ENCODE data around the gene DNAAF3.
"Not testable (repeated sequence)": the region's sequence is repeated elsewhere in the genome, so short reads cannot be mapped to it uniquely, and the experiment has no call there.

Gene DNAAF3

DNA sequence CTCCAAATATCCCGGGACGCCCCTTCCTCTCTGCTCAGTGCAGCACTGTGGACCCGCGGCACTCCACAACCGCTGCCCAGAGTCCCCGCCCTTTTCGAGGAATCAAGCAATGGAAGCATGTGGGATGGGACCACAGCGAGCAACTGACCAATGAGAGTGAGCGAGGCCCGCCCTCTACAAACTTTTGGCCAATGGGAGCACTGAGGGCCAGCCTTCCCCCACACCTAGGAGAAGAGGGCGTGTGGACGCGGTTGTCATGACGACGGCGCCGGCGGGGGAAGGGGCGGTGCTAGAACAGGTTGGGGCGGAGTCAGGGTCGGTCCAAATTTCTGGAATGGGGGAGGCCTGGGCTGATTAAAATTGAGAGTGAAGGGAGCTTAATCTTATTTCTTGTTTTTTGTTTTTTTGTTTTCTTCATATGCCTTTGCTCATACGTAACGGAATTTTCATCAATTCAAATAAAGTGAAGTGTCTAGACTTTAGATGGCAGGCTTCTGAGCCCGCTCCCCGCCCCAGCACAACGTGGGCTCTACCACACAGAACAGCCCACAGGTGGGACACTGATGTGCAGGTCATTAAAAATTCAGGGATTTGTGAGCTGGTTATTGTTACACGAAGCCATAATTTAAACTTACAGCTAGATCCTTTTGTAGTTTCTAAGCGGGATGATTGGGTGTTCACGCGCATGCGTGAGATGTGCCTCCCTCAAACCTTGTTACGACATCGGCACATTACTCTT lies at the start of gene DNAAF3:
TSS of gene DNAAF3 (minus strand) at position 84 of the 739 bp plus-strand sequence. CDS start 200 bp downstream, outside the sequence.
- peak; percentile 56 for DNase-seq

DNA sequence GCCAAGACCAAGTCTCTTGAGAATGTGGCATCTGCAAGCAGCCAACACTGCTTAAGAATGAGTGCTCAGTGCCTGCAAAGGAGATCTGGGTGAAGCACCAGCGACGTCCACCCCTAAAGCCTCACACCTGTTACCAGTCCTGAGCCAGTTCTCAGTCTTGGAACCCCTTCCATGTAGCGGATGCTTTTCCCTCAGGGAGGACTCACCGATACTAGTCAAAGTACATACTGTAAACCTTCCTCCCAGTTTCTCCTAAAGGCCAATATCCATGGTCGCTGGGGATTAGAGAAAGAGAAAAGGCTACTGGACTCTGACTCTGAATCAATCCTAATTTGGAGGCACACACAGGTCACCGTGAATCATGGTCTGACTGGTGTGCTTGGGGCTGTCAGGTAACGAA lies 47.1 kb upstream of the DNAAF3 start:
- DNase-seq: no peak

DNA sequence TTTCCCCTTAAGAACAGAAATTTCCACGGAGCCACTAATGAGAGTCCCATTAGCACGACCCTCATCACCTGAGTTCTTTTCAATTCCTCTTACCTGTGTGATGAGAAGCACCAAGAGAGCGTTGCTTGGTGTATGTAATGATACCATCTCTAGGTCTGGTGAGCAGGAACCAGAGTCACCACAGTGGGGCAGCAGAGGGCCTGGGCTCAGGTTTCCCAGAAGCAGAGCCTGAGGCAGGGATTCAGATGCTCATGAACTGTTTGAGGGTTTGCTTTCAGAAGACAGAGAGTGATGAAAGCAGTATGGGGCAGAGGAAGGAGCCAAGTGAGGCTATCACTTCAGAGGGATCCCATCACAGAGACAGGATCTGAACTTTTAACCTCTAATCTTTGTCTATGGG lies 46.0 kb upstream of the DNAAF3 start:
- no peak for DNase-seq

DNA sequence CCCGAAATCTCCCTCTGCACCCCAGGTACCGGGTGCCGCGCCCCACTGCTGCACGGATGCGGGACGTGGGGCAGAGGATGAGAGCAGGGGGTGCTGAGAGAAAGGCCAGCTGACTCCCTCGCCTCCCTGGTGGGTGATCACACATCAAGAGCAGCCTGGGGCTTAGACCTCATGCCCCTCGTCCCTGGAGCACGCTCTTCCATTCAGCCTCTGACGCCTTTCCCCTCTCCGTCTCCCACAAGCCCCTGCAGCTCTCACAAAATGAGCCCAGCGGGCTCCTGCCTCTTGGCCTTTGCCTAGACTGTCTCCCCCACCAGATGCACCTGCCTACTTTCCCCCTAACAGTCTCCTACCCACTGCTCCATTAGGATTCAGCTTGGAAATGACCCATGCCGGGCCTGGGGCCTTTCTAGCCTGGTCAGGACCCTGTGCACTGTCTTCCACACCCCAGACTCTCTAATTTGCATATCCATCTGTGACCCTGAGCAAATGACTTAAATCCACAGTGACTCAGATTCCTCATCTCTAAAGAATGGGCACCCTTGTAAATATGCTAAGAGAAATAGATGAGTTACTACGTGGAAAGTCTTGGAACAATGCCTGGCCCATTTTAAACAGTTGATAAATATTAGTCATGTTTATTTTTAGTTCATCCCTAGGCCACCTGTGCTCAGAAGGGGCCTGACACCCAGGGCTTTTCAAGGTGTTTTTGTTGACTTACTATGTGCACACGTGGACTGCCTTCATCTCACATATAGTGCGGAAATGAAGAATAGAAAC lies 43.5 kb upstream of the DNAAF3 start:
- no peak for DNase-seq

DNA sequence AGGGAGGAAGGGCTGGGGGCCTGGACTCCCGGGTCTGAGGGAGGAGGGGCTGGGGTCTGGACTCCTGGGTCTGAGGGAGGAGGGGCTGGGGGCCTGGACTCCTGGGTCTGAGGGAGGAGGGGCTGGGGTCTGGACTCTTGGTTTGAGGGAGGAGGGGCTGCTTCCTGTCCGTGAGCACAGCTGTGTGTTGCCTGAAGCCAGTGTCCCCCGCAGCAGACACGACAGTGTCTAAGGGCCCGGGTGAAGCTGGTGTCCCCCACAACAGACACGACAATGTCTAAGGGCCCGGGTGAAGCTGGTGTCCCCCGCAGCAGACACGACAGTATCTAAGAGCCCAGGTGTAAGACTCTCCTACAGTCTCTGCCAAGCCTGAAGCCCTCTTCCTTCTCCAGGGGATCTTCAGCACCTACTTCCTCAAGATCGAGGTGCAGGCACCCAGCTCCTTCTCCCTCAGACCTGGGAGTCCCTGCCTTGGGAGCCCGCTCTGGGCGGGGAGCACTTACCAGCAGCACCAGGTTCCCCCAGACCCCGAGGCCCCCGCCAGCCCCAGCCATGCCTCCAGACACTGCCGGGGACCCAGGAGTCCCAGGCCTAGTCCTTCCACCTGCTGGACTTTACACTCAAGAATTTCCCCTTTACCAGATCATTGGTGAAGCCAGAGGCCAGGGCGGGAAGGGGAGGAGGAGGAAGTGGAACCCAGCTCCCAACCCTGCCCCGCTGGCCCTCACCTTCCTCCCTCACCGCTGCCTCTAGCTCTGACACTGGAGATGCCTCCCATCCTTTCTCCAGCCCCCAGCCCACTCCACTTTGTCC lies 42.7 kb upstream of the DNAAF3 start, which contains the start of gene PTPRH:
TSS of gene PTPRH (minus strand) at position 622 of the 813 bp plus-strand sequence. CDS start at position 554, 68 bp downstream.
- no peak for DNase-seq

DNA sequence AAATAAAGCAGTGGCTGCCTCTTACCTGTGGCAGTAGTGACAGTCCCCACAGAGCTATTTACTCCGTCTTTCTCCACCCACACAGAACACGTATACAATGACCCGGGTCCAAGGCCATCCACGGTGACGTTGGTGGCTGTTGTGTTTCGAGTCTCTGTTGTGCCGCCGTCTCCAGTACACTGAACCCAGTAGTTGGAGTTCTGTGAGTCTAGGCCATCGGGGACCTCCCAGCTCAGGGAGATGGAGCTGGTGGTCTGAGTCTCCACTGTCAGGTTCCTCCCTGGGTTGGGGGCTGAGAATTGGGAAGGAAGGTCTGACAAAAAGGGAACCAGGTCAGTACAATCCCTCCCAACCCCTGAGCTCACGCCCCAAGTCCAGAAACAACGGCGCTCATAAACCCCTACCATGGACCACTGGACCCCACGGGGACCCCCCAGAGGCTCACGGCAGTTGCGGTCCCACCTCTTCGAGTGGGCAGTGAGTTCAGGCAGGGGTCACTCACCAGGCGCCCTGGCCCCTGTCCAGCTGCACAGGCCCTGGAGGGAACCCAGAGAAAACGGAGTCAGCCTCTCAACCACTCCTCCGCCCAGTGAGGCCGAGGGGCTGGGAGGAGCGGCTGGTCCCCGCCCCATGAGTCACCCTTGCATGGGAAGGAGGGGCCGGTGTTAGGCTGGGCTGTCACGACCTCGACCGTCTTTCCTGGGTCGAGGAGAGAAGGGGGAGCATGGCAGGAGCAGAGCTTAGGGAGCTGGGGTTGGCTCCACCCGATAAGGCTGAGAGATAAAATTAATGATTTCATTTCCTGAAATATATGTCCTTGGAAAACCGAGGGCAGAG lies 40.5 kb upstream of the DNAAF3 start:
- DNase-seq: no peak

DNA sequence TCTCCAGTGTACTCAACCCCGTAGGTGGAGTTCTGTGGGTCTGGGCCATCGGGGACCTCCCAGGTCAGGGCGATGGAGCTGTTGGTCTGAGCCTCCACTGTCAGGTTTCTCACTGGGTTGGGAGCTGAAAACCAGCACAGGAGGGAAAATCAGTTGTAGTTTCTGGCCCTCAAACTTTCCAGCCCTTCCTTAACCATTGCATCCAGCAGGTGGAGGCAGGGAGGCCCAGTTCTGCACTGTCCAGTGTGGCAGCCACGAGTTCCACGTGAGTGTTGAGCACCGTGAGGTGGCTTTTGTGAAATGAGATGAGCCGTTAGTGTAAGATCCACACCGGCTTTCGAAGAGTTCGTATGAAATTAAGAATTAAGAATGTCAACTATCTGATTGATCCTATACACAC lies 35.8 kb upstream of the DNAAF3 start:
- not testable (repeated sequence) for DNase-seq

DNA sequence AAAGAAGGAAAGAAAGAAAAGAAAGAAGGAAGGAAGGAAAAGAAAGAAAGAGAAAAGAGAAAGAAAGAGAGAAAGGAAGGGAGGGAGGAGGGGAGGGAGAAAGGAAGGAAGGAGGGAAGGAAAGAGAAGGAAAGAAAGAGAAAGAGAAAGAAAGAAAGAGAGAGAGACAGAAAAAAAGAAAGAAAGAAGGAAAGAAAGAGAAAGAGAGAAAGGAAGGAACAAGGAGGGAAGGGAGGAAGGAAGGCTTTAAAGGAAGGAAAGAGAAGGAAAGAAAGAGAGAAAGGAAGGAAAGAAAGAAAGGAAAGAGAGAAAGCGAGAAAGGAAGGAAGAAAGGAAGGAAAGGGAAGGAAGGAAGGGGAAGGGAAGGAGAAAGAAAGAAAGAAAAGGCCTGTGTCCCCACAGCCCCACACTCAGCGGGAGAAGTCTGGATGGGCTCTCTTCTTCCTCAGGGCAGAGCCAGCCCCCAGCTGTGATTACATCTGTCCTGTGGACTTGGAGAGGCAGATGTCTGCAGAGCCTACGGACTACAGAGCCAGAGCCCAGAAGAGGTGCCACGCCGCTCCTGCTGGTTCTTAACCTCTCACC lies 33.3 kb upstream of the DNAAF3 start:
- DNase-seq: no peak

DNA sequence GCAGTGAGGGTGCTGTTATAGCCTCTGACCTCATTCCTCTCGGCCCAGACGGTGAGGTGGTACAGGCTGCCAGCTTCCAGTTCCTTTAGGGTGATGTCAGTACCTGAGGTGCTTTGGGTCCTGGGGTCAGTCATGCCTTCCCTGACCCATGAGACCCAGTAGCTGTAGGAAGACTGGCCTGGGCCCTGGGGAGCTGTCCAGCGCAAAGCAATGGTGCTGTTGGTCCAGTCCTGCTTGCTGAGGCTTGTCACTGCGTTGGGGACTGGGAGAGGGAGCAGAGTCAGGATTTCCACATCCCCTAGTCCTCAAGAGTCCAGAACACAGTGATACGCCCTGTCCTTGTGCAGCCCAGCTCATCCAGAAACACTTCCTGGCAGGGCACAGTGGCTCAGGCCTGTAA lies 32.2 kb upstream of the DNAAF3 start:
- DNase-seq: no peak

DNA sequence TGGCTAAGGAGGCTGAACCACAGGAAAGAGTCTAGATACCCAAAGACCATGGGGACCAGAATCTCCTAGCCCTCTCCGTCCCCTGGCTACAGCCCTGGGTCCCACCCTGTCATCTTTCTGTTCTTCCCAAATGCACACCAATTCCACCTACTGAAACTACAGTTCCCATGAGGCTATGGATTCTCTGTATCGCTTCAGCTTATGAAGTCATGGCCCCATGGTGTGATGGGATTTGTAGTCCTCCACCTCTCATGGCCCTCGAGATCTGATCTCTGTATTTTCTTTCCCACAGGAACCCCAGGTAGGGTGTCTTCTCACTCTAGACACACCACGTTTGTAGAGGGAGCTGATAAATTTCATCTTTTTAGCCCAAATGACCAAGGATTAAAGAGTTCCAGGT lies 31.1 kb upstream of the DNAAF3 start:
- no peak for DNase-seq

DNA sequence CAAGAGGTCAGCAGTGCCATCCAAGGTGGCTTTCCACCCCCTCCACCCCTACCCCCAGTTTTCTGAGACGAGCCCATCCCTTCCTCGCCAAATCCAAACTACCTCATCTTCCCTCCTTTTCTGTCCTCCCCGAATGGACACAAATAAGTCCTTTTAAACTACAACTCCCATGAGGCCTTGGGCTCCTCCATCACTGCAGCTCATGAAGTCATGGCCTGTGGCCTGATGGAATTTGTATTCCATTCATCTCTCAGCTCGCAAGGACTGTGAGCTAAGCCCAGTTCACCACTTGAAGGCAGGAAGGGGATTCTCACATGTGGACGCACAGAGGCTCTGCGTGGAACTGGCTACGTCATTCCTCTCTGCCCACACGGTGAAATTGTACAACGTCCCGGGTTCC lies 30.4 kb upstream of the DNAAF3 start:
- no peak for DNase-seq

DNA sequence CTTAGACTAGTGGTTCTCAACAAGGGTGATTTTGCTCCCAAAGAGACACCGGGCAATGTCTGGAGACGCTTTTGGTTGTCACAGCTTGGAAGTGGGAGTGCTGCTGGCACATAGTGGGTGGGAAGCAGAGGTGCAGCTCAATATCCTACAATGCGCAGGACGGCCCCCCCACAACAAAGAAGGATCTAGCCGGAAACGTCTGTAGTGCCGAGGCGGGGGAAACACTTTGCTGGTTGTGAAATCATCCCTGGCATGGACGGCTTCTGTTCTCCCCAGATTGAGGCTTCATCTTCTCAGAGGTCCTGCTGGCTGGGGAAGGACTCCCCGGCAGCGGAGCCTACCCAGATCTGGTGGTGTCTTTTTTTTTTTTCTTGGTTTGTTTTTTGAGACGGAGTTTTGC lies 27.1 kb upstream of the DNAAF3 start:
- no peak for DNase-seq

DNA sequence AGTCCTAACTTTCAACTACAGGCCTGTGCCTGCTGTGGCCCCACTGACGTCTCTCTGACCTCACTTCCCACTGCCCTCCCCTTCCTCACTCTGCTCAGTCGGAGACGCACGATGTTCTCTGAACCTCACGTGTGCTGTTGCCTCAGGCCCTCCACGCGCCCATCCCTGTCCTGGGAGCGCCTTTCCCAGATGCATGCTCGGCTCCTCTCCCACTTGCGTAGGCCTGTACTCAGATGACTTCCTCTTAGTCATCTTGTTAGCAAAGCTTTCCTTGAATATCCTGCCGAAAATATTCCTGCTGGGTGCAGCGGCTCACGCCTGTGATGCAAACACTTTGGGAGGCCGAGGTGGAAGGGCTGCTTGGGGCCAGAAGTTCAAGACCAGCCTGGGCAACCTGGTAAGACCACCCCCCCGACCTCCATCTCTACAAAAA lies 23.0 kb upstream of the DNAAF3 start:
- no peak for DNase-seq

DNA sequence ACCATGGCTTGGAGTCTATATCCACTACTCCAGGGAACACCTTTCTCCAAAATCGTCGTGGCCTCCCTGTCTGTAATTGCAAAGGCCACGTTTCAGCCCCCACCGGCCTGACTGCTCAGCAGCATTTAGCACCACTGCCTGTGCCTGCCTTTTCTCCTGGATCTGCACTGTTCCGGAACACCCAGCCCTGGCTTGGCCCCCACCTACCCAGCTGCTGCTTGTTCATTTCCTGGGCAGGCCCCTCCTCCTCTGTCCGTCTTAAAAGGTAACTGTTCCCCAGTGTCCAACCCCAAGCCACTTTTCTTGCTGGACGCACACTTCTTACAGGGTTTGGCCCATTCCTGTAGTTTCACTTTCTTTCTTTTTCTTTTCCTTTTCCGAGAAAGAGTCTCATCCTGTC lies 22.2 kb upstream of the DNAAF3 start:
- no peak for DNase-seq

DNA sequence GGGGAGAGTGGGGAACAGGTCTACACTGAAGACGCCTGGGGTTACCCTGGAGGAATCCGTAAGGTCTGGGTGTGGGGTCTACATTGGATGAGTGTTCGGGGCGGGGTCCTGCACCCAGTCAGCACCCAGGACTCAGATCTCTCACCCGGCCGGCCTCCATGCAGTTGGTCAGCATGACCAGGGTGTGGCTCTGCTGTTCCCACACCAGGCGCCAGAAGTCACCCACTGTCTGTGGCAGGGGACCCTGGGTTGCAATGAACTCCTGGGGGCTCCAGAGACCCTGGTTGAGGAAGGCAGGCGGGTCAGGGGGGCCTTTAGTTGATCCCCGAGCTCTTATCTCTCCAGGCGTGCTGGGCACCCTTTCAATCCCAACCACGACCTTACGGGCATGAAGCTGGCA lies 19.7 kb upstream of the DNAAF3 start:
- no peak for DNase-seq

DNA sequence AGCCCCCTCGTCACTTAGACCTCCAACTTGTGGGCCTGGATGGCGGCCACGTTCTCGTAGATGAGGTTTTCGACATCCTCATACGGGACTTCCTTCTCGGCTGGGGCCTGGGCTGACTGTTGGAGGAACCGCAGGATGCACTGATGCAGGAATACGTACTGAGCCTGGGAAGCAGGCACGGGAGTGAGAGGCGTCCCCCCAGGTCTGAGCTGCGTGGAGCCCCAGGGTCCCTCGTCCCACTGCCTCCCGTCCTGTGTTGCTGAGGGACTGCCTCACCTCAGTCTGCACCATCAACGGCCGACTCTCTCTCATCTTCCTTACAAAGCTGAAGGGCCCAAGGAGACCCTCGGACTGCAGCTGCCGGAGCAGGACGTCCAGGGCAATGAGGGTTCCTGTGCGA lies 15.3 kb upstream of the DNAAF3 start:
- no peak for DNase-seq

DNA sequence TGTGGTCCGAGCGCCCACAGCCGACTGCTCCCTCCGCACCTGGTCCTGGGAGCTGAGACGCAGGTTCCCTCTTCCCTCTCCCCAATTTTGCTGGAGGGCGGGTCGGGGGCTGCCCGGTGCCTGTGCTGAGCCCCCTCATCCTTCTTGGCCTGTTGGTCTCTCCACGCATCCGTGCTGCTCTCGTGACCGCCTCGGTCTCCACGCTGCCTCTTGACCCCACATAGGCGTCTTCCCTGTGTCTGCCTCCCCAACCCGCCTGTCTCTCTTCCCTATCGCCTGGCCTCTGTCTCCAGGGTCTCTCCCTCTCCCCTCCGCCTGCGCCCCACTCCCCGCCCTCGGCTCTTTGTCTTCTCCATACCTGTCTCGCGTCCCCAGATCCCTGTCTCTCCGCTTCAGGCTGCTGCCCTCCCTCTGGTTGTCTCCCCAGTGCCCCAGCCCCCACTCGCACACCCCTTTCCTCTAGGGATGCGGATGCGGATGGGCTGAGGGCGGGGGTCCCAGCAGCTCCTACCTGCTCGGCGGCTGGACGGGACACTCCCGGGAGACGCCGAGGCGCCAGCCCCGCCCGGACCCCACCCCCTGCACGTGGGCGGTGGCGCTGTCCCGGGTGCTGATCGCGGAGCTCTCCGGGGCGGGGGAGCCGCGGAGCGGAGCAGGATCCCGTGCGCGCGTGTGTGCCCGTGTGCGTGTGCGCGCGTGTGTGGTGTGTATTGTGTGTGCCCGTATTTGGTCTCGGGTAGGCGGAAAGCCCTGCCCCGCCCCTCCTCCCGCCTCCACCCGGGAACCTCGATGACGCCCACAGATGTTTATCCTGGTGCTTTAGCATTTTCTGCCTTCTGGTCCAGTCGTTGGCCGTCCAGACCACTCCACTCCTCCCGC lies 13.4 kb upstream of the DNAAF3 start, which contains the start of gene SYT5:
TSS of gene SYT5 (minus strand) at position 684 of the 879 bp plus-strand sequence. CDS start 1,248 bp downstream, outside the sequence.
- peak; percentile 35 for DNase-seq

DNA sequence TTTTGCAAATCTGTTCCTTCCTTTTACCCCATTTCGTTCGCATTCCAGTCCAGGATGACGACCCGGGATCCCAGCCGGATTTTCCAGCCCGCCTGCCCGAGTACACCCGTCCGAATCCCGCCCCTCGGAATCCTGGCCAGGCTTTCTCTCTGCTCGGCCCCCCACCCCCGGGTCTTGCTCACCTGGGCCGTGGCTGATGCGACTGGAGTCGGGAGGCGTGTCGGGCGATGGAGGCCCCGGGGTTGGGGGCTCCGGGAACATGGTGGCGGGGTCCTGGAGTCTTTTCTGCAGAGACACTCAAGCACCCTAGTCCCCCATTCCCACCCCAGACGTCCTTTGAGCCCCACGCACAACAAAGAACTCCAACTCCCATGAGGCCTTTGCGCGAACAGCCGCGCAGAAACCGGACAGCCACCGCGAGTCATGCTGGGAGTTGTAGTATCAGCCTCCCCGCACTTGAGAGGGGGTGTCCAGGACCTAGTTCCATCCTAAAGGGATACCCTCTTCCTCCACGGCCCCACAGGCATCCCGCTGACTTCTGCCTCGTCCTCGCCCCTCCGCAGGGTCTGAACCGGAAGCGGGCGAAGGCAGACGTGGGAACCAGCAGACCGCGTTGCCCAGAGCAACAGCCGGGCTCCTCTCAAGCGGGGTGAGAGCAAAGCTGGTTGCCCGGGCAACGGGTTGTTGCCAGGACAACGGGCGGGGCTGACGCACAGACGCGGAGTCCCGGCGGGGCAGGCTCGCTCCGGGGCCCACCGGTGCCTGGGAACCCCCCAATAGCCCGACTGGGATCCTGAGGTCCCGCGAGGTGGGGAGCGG lies 12.6 kb upstream of the DNAAF3 start:
- DNase-seq: peak; percentile 88

DNA sequence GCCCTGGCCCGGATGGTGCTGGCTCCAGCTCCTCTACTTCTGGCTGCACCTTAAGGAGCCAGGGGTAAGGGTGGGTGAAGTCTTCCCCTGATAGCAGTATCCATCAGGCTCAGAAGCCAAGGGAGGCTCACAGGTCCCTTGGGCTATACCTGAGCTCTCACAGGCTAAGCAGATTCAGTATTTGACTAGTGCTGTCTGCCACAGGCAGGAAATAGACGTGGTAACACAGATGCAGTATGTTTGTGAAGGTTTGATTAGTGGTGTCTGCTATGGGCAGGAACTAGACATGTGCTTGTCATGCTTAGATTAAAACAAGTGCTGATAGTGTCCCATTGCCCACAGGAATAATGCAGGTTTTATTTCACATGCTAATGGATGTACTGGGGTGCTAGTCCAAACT lies 9.7 kb upstream of the DNAAF3 start:
- no peak for DNase-seq

Data from activated CD4-positive, alpha-beta T cell treated with anti-CD3 and anti-CD28 coated beads for 1 hour (primary cell).